RWPE2 (cell line): ENCODE results near the gene ERCC5.

ENCODE experiments used
- ATAC-seq: fragments of 200-7000 bp; cut with Tn5 transposase; 3 replicates; pipeline ENCODE4 v1.9.1; 2021; ENCODE audit warnings: low read depth
- DNase-seq: peaks from one replicate; pipeline ENCODE4 v3.0.0-alpha.2; 2020; ENCODE audit warnings: low spot score
- H3K27ac ChIP-seq: fragments of 450-650 bp; 2 replicates; pipeline ENCODE4 v1.5.1; 2017; ENCODE audit warnings: mild to moderate bottlenecking; ENCODE audit not compliant: poor library complexity, severe bottlenecking
- H3K27me3 ChIP-seq: fragments of 250-450 bp; sonication (Bioruptor Pico); 2 replicates; pipeline ENCODE4 v1.5.1; 2021; ENCODE audit warnings: mild to moderate bottlenecking, moderate library complexity; ENCODE audit not compliant: insufficient read depth, poor library complexity, severe bottlenecking
- H3K36me3 ChIP-seq: fragments of 250-450 bp; sonication (Bioruptor Pico); 2 replicates; pipeline ENCODE4 v1.5.1; 2020; ENCODE audit warnings: low read depth, mild to moderate bottlenecking, moderate library complexity
- H3K4me1 ChIP-seq: fragments of 250-450 bp; sonication (Bioruptor Pico); 2 replicates; pipeline ENCODE4 v1.5.1; 2021; ENCODE audit warnings: mild to moderate bottlenecking, moderate library complexity; ENCODE audit not compliant: insufficient read depth, poor library complexity, severe bottlenecking
- H3K4me3 ChIP-seq: fragments of 250-450 bp; sonication (Bioruptor Pico); 2 replicates; pipeline ENCODE4 v1.5.1; 2021; ENCODE audit warnings: mild to moderate bottlenecking, moderate library complexity; ENCODE audit not compliant: severe bottlenecking
- H3K9me3 ChIP-seq: fragments of 250-450 bp; sonication (Bioruptor Pico); 2 replicates; pipeline ENCODE4 v1.5.1; 2021; ENCODE audit warnings: mild to moderate bottlenecking, moderate library complexity; ENCODE audit not compliant: severe bottlenecking
- CTCF ChIP-seq: fragments of 450-650 bp; IDR thresholded peaks from one replicate; pipeline ENCODE4 v1.5.1; 2017; ENCODE audit warnings: mild to moderate bottlenecking, moderate library complexity; ENCODE audit not compliant: poor library complexity, severe bottlenecking

ERCC5 gene

GRCh38 chr13:102848956-102849355 is 3.1 kb downstream of the ERCC5 start:
- no peaks in the 10 kb centered on the region for H3K9me3 ChIP-seq
- no peak for TF ChIP-seq CTCF
- H3K4me3 ChIP-seq = no peak overlapping the region
- no peaks in the 10 kb centered on the region for H3K27me3 ChIP-seq
- ATAC-seq (no peak), DNase-seq (no peak)
- peaks cover 11% of the 10 kb centered on the region for H3K4me1 ChIP-seq
- no peak overlapping the region for H3K27ac ChIP-seq
- peaks cover 39% of the 10 kb centered on the region for H3K36me3 ChIP-seq

- Histone ChIP-seq H3K9me3 (no peaks in the 10 kb centered on the region), H3K27me3 (no peaks in the 10 kb centered on the region), H3K4me3 (no peak overlapping the region), H3K4me1 (peaks cover 8% of the 10 kb centered on the region), H3K27ac (no peak overlapping the region), H3K36me3 (peaks cover 75% of the 10 kb centered on the region)
- DNase-seq = no peak
- ATAC-seq = no peak
- no peak for TF ChIP-seq CTCF
Observed at GRCh38 chr13:102852556-102852955, 6.7 kb downstream of the ERCC5 start.

GRCh38 chr13:102854675-102855074 is 8.8 kb downstream of the ERCC5 start:
- H3K27me3 ChIP-seq = no peaks in the 10 kb centered on the region
- H3K9me3 ChIP-seq = no peaks in the 10 kb centered on the region
- no peak for ATAC-seq
- no peak for TF ChIP-seq CTCF
- peaks cover 82% of the 10 kb centered on the region for H3K36me3 ChIP-seq
- no peak overlapping the region for H3K4me3 ChIP-seq
- H3K27ac ChIP-seq = no peak overlapping the region
- DNase-seq = no peak
- no peaks in the 10 kb centered on the region for H3K4me1 ChIP-seq

- H3K27me3 ChIP-seq = no peaks in the 10 kb centered on the region
- H3K27ac ChIP-seq = no peak overlapping the region
- no peak for ATAC-seq
- H3K4me3 ChIP-seq = no peak overlapping the region
- no peak for TF ChIP-seq CTCF
- DNase-seq = no peak
- H3K36me3 ChIP-seq = peaks cover 98% of the 10 kb centered on the region
- H3K4me1 ChIP-seq = no peaks in the 10 kb centered on the region
- H3K9me3 ChIP-seq = no peaks in the 10 kb centered on the region
Observed at GRCh38 chr13:102856557-102856956, 10.7 kb downstream of the ERCC5 start.

GRCh38 chr13:102862624-102863210 is 16.9 kb downstream of the ERCC5 start:
- no peak overlapping the region for H3K27ac ChIP-seq
- H3K4me3 ChIP-seq = no peak overlapping the region
- no peak for ATAC-seq
- H3K4me1 ChIP-seq = no peaks in the 10 kb centered on the region
- peaks cover 98% of the 10 kb centered on the region for H3K36me3 ChIP-seq
- no peaks in the 10 kb centered on the region for H3K9me3 ChIP-seq
- DNase-seq = no peak
- H3K27me3 ChIP-seq = no peaks in the 10 kb centered on the region
- no peak for TF ChIP-seq CTCF
